Activated CD8-positive, alpha-beta memory T cell treated with anti-CD3 and anti-CD28 coated beads for 4 hours (primary cell): ENCODE results near the gene SAMHD1.

Source experiments
- DNase-seq, 2 donors: peaks; one replicate each; pipeline ENCODE4 v3.0.0-alpha.2; 2020; ENCODE audit warnings: low read depth in 2 of 2

SAMHD1 gene

GRCh38 chr20:36873498-36874189 is 77.9 kb downstream of the SAMHD1 start:
- DNase-seq, result no peak

- DNase-seq, result no peak
Measured at GRCh38 chr20:36872852-36873251, 78.7 kb downstream of the SAMHD1 start.

- no peak for DNase-seq
Measured at GRCh38 chr20:36871640-36872570, 79.6 kb downstream of the SAMHD1 start.

GRCh38 chr20:36866681-36867495 is 84.6 kb downstream of the SAMHD1 start:
- DNase-seq, result no peak

GRCh38 chr20:36866164-36866563 is 85.3 kb downstream of the SAMHD1 start:
- no peak for DNase-seq

GRCh38 chr20:36865861-36866149 is 85.7 kb downstream of the SAMHD1 start:
- no peak for DNase-seq

- no peak for DNase-seq
Measured at GRCh38 chr20:36865076-36865860, 86.2 kb downstream of the SAMHD1 start.

- no peak for DNase-seq
Measured at GRCh38 chr20:36862857-36863668, 88.4 kb downstream of the SAMHD1 start.

GRCh38 chr20:36861875-36862801 is 89.4 kb downstream of the SAMHD1 start:
- DNase-seq, result no peak

GRCh38 chr20:36861625-36861874 is 90.0 kb downstream of the SAMHD1 start:
- no peak for DNase-seq

GRCh38 chr20:36860811-36861624 is 90.5 kb downstream of the SAMHD1 start:
- DNase-seq, result no peak

GRCh38 chr20:36860339-36860738 is 91.2 kb downstream of the SAMHD1 start:
- no peak for DNase-seq

GRCh38 chr20:36859700-36860330 is 91.7 kb downstream of the SAMHD1 start:
- DNase-seq, result no peak

GRCh38 chr20:36859282-36859555 is 92.3 kb downstream of the SAMHD1 start:
- no peak for DNase-seq

- DNase-seq, result no peak
Measured at GRCh38 chr20:36856691-36857635, 94.5 kb downstream of the SAMHD1 start.

- no peak for DNase-seq
Measured at GRCh38 chr20:36856195-36856594, 95.3 kb downstream of the SAMHD1 start.

- DNase-seq, result no peak
Measured at GRCh38 chr20:36855241-36855657, 96.3 kb downstream of the SAMHD1 start.
